ENCODE measurements around the gene KMO.

The KMO gene

GRCh38 chr1:241542199-241542907, 10.2 kb downstream of the KMO start:
- no peak for DNase-seq

GRCh38 chr1:241548008-241548407, 15.8 kb downstream of the KMO start:
- DNase-seq = no peak

GRCh38 chr1:241550318-241550717, 18.1 kb downstream of the KMO start:
- no peak for DNase-seq

- DNase-seq = no peak
These were observed 19.8 kb downstream of the KMO start for GRCh38 chr1:241551759-241552638.

- no peak for DNase-seq
These were observed 21.9 kb downstream of the KMO start for GRCh38 chr1:241553886-241554592.

GRCh38 chr1:241555526-241555925, 23.3 kb downstream of the KMO start:
- no peak for DNase-seq

- DNase-seq = no peak
These were observed 24.9 kb downstream of the KMO start for GRCh38 chr1:241557031-241557430.

GRCh38 chr1:241557551-241558193, 25.5 kb downstream of the KMO start:
- DNase-seq = no peak

GRCh38 chr1:241560146-241560848, 28.1 kb downstream of the KMO start:
- DNase-seq = no peak

GRCh38 chr1:241560849-241561187, 28.6 kb downstream of the KMO start:
- DNase-seq = no peak

GRCh38 chr1:241569848-241570247, 37.7 kb downstream of the KMO start:
- no peak for DNase-seq

- DNase-seq = no peak
These were observed 42.0 kb downstream of the KMO start for GRCh38 chr1:241574154-241574553.

GRCh38 chr1:241579434-241579833, 47.3 kb downstream of the KMO start:
- DNase-seq = no peak

- no peak for DNase-seq
These were observed 50.7 kb downstream of the KMO start for GRCh38 chr1:241582921-241583321.

GRCh38 chr1:241586905-241587512, 54.8 kb downstream of the KMO start:
- no peak for DNase-seq

- DNase-seq = no peak
These were observed 57.3 kb downstream of the KMO start for GRCh38 chr1:241589521-241589920.

GRCh38 chr1:241590719-241591118, 58.5 kb downstream of the KMO start:
- no peak for DNase-seq

- no peak for DNase-seq
These were observed 59.1 kb downstream of the KMO start for GRCh38 chr1:241591317-241591716.

- DNase-seq = no peak
These were observed 59.6 kb downstream of the KMO start for GRCh38 chr1:241591736-241592135.

- DNase-seq = no peak
These were observed 60.2 kb downstream of the KMO start for GRCh38 chr1:241592273-241592958.

GRCh38 chr1:241593186-241593585, 61.0 kb downstream of the KMO start:
- no peak for DNase-seq

- no peak for DNase-seq
These were observed 64.5 kb downstream of the KMO start for GRCh38 chr1:241596633-241597032.

Measured in RPMI8226 (cell line).